Natural killer cell (primary cell): ENCODE results near the gene NUBPL. TPM values are rescaled to one million over a fixed set of nuclear protein-coding genes. Genes with fewer than 3 reads are reported as not detected.

Source experiments
- ATAC-seq, 3 donors: fragments of 150-1000 bp in 2 of 3; fragments of 200-7000 bp in 1 of 3; cut with Tn5 transposase; 1 replicate in 1 of 3; 2 replicates in 2 of 3; pipeline ENCODE4 v1.10.0; 2021; ENCODE audit warnings: mild to moderate bottlenecking in 2 of 3, moderate library complexity in 2 of 3
- DNase-seq, 2 donors: peaks; one replicate each; pipeline versions ENCODE4 v3.0.0 to v3.0.0-alpha.2; 2013 to 2021; ENCODE audit warnings: mixed read lengths in 1 of 2
- H3K27ac ChIP-seq: one replicate; pipeline ENCODE4 v1.5.1; 2013; ENCODE audit warnings: mild to moderate bottlenecking, low read length
- H3K27me3 ChIP-seq: one replicate; pipeline ENCODE4 v1.6.1; 2013; ENCODE audit warnings: low read length; ENCODE audit not compliant: control insufficient read depth, insufficient read depth
- H3K36me3 ChIP-seq: one replicate; pipeline ENCODE4 v1.6.1; 2013; ENCODE audit warnings: low read length; ENCODE audit not compliant: control insufficient read depth, insufficient read depth
- H3K4me1 ChIP-seq: one replicate; pipeline ENCODE4 v1.6.1; 2013; ENCODE audit warnings: low read length; ENCODE audit not compliant: control insufficient read depth, insufficient read depth
- H3K4me3 ChIP-seq: one replicate; pipeline ENCODE4 v1.5.1; 2013; ENCODE audit warnings: low read length
- H3K9me3 ChIP-seq: one replicate; pipeline ENCODE4 v1.6.1; 2013; ENCODE audit warnings: low read length; ENCODE audit not compliant: control insufficient read depth, insufficient read depth
- H3K27ac Mint-ChIP-seq, 2 donors: one replicate each; pipeline ENCODE4 v1.8.0; 2022; ENCODE audit warnings: mild to moderate bottlenecking in 2 of 2, mixed read lengths in 2 of 2, moderate library complexity in 1 of 2
- H3K27me3 Mint-ChIP-seq, 2 donors: one replicate each; pipeline ENCODE4 v1.8.0; 2022; ENCODE audit warnings: low read depth in 2 of 2, mixed read lengths in 2 of 2
- H3K36me3 Mint-ChIP-seq: one replicate; pipeline ENCODE4 v1.8.0; 2022; ENCODE audit warnings: mixed read lengths
- H3K4me1 Mint-ChIP-seq, 2 donors: one replicate each; pipeline ENCODE4 v1.8.0; 2022; ENCODE audit warnings: mixed read lengths in 2 of 2
- H3K4me3 Mint-ChIP-seq: one replicate; pipeline ENCODE4 v1.8.0; 2022; ENCODE audit warnings: mild to moderate bottlenecking, moderate library complexity, mixed read lengths
- H3K9me3 Mint-ChIP-seq, 2 donors: one replicate each; pipeline ENCODE4 v1.8.0; 2022; ENCODE audit warnings: mixed read lengths in 2 of 2
- CTCF ChIP-seq: fragments of 200-600 bp; IDR thresholded peaks from one replicate; pipeline ENCODE4 v1.8.0; 2022; ENCODE audit warnings: antibody characterized with exemption
- WGBS: methylation state at CpG from one replicate; pipeline ENCODE4 v1.1.7; 2013; ENCODE audit warnings: missing lambda C conversion rate; ENCODE audit not compliant: insufficient coverage; 5-methylcytosine and 5-hydroxymethylcytosine counted together
- intact Hi-C: fragments of 100-400 bp; cut with micrococcal nuclease; formaldehyde crosslinking; loops from one replicate; pipeline ENCODE4 v1.14.2; 2022
- total RNA-seq, 4 donors: library from RNA; stranded (reverse); fragments of 120-200 nt in 1 of 4; gene quantifications; one replicate each; pipeline versions ENCODE4 v1.2.3 to v1.2.4, GENCODE V29; 2013 to 2022

The NUBPL gene
- total RNA-seq, 3 donors from 2014 or later (not counting 1 experiment from before 2014, with no cell fraction given) = 7.1 to 8.5 (median 7.5) TPM

GRCh38 chr14:31582286-31582691, 21.1 kb downstream of the NUBPL start:
- DNase-seq = no peak
- Histone ChIP-seq H3K27me3 (no peaks in the 10 kb centered on the region), H3K9me3 (no peaks in the 10 kb centered on the region), H3K27ac (no peak overlapping the region), H3K4me1 (no peaks in the 10 kb centered on the region), H3K36me3 (no peaks in the 10 kb centered on the region), H3K4me3 (no peak overlapping the region)
- Mint-ChIP-seq H3K36me3 (no peaks in the 10 kb centered on the region), H3K4me1 (no peaks in the 10 kb centered on the region), H3K4me3 (no peak overlapping the region), H3K27ac (no peak overlapping the region), H3K27me3 (no peaks in the 10 kb centered on the region), H3K9me3 (no peaks in the 10 kb centered on the region)
- intact Hi-C loops = no loop called here
- ATAC-seq = no peak
- no peak for TF ChIP-seq CTCF
- 86% methylated on average over 1 of the region's 1 CpG for WGBS

GRCh38 chr14:31582836-31583452, 21.7 kb downstream of the NUBPL start:
- no peaks in the 10 kb centered on the region for H3K27me3 Mint-ChIP-seq
- 77% methylated on average over 2 of the region's 3 CpGs for WGBS
- H3K27ac Mint-ChIP-seq = no peak overlapping the region
- no peak overlapping the region for H3K4me3 ChIP-seq
- no peaks in the 10 kb centered on the region for H3K36me3 ChIP-seq
- no peak overlapping the region for H3K4me3 Mint-ChIP-seq
- no peaks in the 10 kb centered on the region for H3K4me1 Mint-ChIP-seq
- no peaks in the 10 kb centered on the region for H3K27me3 ChIP-seq
- intact Hi-C loops = no loop called here
- no peak for DNase-seq
- H3K9me3 Mint-ChIP-seq = no peaks in the 10 kb centered on the region
- H3K27ac ChIP-seq = no peak overlapping the region
- no peaks in the 10 kb centered on the region for H3K4me1 ChIP-seq
- no peaks in the 10 kb centered on the region for H3K9me3 ChIP-seq
- no peaks in the 10 kb centered on the region for H3K36me3 Mint-ChIP-seq
- no peak for ATAC-seq
- no peak for TF ChIP-seq CTCF

GRCh38 chr14:31590206-31590605, 29.0 kb downstream of the NUBPL start:
- H3K4me1 Mint-ChIP-seq = no peaks in the 10 kb centered on the region
- intact Hi-C loops = no loop called here
- no peaks in the 10 kb centered on the region for H3K4me1 ChIP-seq
- no peaks in the 10 kb centered on the region for H3K27me3 ChIP-seq
- DNase-seq (no peak), ATAC-seq (no peak)
- 90% methylated on average over 2 of the region's 2 CpGs for WGBS
- no peak for TF ChIP-seq CTCF
- H3K4me3 Mint-ChIP-seq = no peak overlapping the region
- no peaks in the 10 kb centered on the region for H3K9me3 Mint-ChIP-seq
- H3K9me3 ChIP-seq = no peaks in the 10 kb centered on the region
- H3K27ac ChIP-seq = no peak overlapping the region
- no peak overlapping the region for H3K4me3 ChIP-seq
- H3K27ac Mint-ChIP-seq = no peak overlapping the region
- H3K36me3 ChIP-seq = no peaks in the 10 kb centered on the region
- no peaks in the 10 kb centered on the region for H3K27me3 Mint-ChIP-seq
- no peaks in the 10 kb centered on the region for H3K36me3 Mint-ChIP-seq

- TF ChIP-seq CTCF = no peak
- no peaks in the 10 kb centered on the region for H3K9me3 Mint-ChIP-seq
Measured at GRCh38 chr14:31592122-31592521, 30.9 kb downstream of the NUBPL start.

More at GRCh38 chr14:31592122-31592521, 30.9 kb downstream of the NUBPL start:
- intact Hi-C loops = no loop called here
- no peaks in the 10 kb centered on the region for H3K9me3 ChIP-seq
- DNase-seq (no peak), ATAC-seq (no peak)
- no peak overlapping the region for H3K27ac Mint-ChIP-seq
- H3K27ac ChIP-seq = no peak overlapping the region
- no peaks in the 10 kb centered on the region for H3K4me1 ChIP-seq
- no peaks in the 10 kb centered on the region for H3K27me3 Mint-ChIP-seq
- H3K27me3 ChIP-seq = no peaks in the 10 kb centered on the region
- no peak overlapping the region for H3K4me3 Mint-ChIP-seq
- H3K4me1 Mint-ChIP-seq = no peaks in the 10 kb centered on the region
- H3K4me3 ChIP-seq = no peak overlapping the region
- H3K36me3 ChIP-seq = no peaks in the 10 kb centered on the region
- no peaks in the 10 kb centered on the region for H3K36me3 Mint-ChIP-seq
